K562 (cell line): ENCODE data around the gene NMBR. TPM values are rescaled to one million over a fixed set of nuclear protein-coding genes. Genes with fewer than 3 reads are reported as not detected.

Experiments used
- BCOR ChIP-seq: fragments of 450-650 bp; IDR thresholded peaks from 2 replicates; pipeline ENCODE4 v1.6.1; 2016
- C11orf30 ChIP-seq: fragments of 450-650 bp; IDR thresholded peaks from 2 replicates; pipeline ENCODE4 v1.6.1; 2016; ENCODE audit warnings: low read depth, mild to moderate bottlenecking
- CBFA2T2 ChIP-seq: fragments of 450-650 bp; conservative IDR thresholded peaks from 2 replicates; pipeline ENCODE4 v1.6.1; 2017; ENCODE audit warnings: mild to moderate bottlenecking
- COPS2 ChIP-seq: fragments of 450-650 bp; conservative IDR thresholded peaks from 2 replicates; pipeline ENCODE4 v1.6.1; 2016; ENCODE audit warnings: mild to moderate bottlenecking, moderate library complexity
- ETV6 ChIP-seq, 3 experiments: fragments of 150-350 bp in 1 of 3; sonication (generic) in 1 of 3; formaldehyde crosslinking in 1 of 3; IDR thresholded peaks; 2 replicates each; pipeline versions ENCODE4 v1.6.1 to v1.8.0; 2014 to 2022; ENCODE audit warnings: borderline replicate concordance in 2 of 3, low read depth in 2 of 3, antibody characterized with exemption in 1 of 3, low read length in 1 of 3, mild to moderate bottlenecking in 1 of 3, missing genetic modification reagents in 1 of 3
- FOXA1 ChIP-seq: fragments of 450-650 bp; IDR thresholded peaks from 2 replicates; pipeline ENCODE4 v1.6.1; 2016; ENCODE audit warnings: mild to moderate bottlenecking, borderline replicate concordance
- HCFC1 ChIP-seq: IDR thresholded peaks from 2 replicates; pipeline ENCODE4 v1.6.1; 2012; ENCODE audit warnings: low read depth, low read length, improper control_type of control experiment
- HES1 ChIP-seq: fragments of 450-650 bp; IDR thresholded peaks from 2 replicates; pipeline ENCODE4 v1.6.1; 2016; ENCODE audit warnings: low read depth, mild to moderate bottlenecking, moderate library complexity
- KLF1 ChIP-seq: fragments of 450-650 bp; IDR thresholded peaks from 2 replicates; pipeline ENCODE4 v1.6.1; 2016; ENCODE audit warnings: missing genetic modification characterization, missing compliant biosample characterization
- LARP7 ChIP-seq: fragments of 450-650 bp; IDR thresholded peaks from 2 replicates; pipeline ENCODE4 v1.6.1; 2016
- MECOM ChIP-seq: fragments of 250-450 bp; sonication (Bioruptor Pico); IDR thresholded peaks from 2 replicates; pipeline ENCODE4 v1.8.0; 2022; ENCODE audit warnings: inconsistent platforms
- NCOA4 ChIP-seq: fragments of 450-650 bp; IDR thresholded peaks from 2 replicates; pipeline ENCODE4 v1.6.1; 2018; ENCODE audit warnings: mild to moderate bottlenecking; ENCODE audit not compliant: partially characterized antibody
- NR1H2 ChIP-seq: sonication (generic); formaldehyde crosslinking; IDR thresholded peaks from 2 replicates; pipeline ENCODE4 v1.4.0; 2020; ENCODE audit warnings: mild to moderate bottlenecking, missing genetic modification reagents
- NR2F6 ChIP-seq: fragments of 450-650 bp; formaldehyde crosslinking; IDR thresholded peaks from 2 replicates; pipeline ENCODE4 v1.4.0; 2020; ENCODE audit warnings: mild to moderate bottlenecking
- NUFIP1 ChIP-seq: fragments of 450-650 bp; IDR thresholded peaks from 2 replicates; pipeline ENCODE4 v1.6.1; 2018; ENCODE audit not compliant: partially characterized antibody
- PRMT5 ChIP-seq: sonication (generic); formaldehyde crosslinking; IDR thresholded peaks from 2 replicates; pipeline ENCODE4 v1.5.0; 2020; ENCODE audit warnings: missing genetic modification reagents
- PTTG1 ChIP-seq: fragments of 450-650 bp; IDR thresholded peaks from 2 replicates; pipeline ENCODE4 v1.6.1; 2016; ENCODE audit warnings: low read depth, mild to moderate bottlenecking, missing genetic modification characterization, missing compliant biosample characterization
- SNAPC5 ChIP-seq: fragments of 250-450 bp; sonication (Bioruptor Pico); IDR thresholded peaks from 2 replicates; pipeline ENCODE4 v1.8.0; 2021; ENCODE audit warnings: moderate library complexity, mild to moderate bottlenecking, inconsistent platforms
- TEAD2 ChIP-seq: fragments of 450-650 bp; IDR thresholded peaks from 2 replicates; pipeline ENCODE4 v1.6.1; 2016; ENCODE audit warnings: missing genetic modification characterization, control low read depth, missing compliant biosample characterization
- ZEB2 ChIP-seq: fragments of 450-650 bp; IDR thresholded peaks from 2 replicates; pipeline ENCODE4 v1.6.1; 2016
- ZNF354B ChIP-seq: fragments of 250-450 bp; sonication (Bioruptor Pico); IDR thresholded peaks from 2 replicates; pipeline ENCODE4 v1.4.0; 2020
- ZNF764 ChIP-seq: fragments of 250-450 bp; sonication (Bioruptor Pico); IDR thresholded peaks from 2 replicates; pipeline ENCODE4 v1.4.0; 2020; ENCODE audit warnings: low read depth, mild to moderate bottlenecking, moderate library complexity
- polyA plus RNA-seq, 8 experiments: library from polyadenylated mRNA; depleted of rRNA in 4 of 8; stranded (reverse) in 5 of 8; unstranded in 3 of 8; fragments of >200 nt; fragmentation: Nextera tagmentation in 2 of 8; fragmentation: Illumina TruSeq in 1 of 8; extraction: Ambion mirVana in 2 of 8; extraction: Trizol in 1 of 8; gene quantifications; 2 replicates each; pipeline versions ENCODE4 v1.2.1 to v1.2.3, GENCODE V29; 2011 to 2014; ENCODE audit warnings: inconsistent platforms in 1 of 8, missing spikeins in 1 of 8
- total RNA-seq, 7 experiments: library from RNA; depleted of rRNA in 6 of 7; stranded (reverse); fragments of >200 nt in 6 of 7; fragmentation: Illumina TruSeq in 2 of 7; extraction: Trizol in 2 of 7; gene quantifications; 2 replicates each; pipeline versions ENCODE4 v1.2.1 to v1.2.3, GENCODE V29; 2011 to 2021; ENCODE audit warnings: low replicate concordance in 1 of 7
- TF ChIP-seq, protein P1 (sequence below): sonication (generic); formaldehyde crosslinking; IDR thresholded peaks from 2 replicates; pipeline ENCODE4 v1.8.0; 2023; ENCODE audit warnings: mild to moderate bottlenecking, missing genetic modification reagents
- TF ChIP-seq, protein P2 (sequence below): IDR thresholded peaks from 2 replicates; pipeline ENCODE4 v1.6.1; 2014; ENCODE audit warnings: antibody characterized with exemption

The NMBR gene
- total and polyA plus RNA-seq, 9 of the 15 experiments (the other 6 are each of a cell fraction or from before 2014, with no cell fraction given): not detected

DNA sequence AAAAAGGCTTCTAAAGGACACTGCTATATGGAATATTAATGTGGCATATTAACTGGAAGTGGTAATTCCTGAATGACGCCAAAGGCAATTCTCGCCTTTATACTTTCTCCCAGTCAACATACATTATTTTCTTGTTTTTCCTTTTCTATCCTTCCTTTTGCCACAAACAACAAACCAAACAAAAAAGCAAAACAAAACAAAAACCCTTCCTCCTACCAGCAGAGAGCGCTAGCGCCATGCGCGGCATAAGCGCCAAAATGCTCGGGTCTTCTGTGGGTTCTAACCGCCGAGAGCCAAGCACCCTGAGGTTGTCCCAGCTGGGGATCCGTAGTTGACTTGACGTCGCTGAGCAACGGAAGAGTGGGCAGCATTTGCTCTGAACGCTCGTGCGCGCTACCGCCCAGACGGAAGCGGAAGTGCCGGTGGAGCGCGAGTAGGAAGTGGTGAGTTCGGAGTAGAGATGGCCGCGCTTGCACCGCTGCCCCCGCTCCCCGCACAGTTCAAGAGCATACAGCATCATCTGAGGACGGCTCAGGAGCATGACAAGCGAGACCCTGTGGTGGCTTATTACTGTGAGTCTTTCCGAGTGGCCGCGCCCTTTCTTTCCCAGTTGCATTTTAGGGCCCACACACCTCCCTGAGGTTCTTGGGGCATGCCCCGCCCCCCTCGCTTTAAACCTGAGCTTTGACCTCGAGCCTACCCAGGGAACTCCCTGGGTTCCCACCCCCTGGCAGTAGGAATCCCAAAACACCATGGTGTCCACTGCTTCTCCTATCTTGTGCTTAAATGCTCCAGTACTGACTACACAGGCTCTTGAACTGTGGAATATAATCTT is at the start of gene NMBR, which contains the start of gene VTA1 (continued):
- TF ChIP-seq MECOM (CRISPR knock-in tag) (no peak), LARP7 (no peak), NCOA4 (no peak), BCOR (peak; percentile 73), HCFC1 (peak; percentile 80), C11orf30 (peak; percentile 93), SNAPC5 (no peak), ETV6 (IDR thresholded peaks at IDR 0.05; ENCODE audit: borderline replicate concordance in 1 of 2, low read depth in 2 of 2, low read length in 1 of 2) (peak; percentile 92 to 96; a peak in 3 of 4 replicates), ETV6 (CRISPR knock-in tag; IDR thresholded peaks at IDR 0.05; ENCODE audit: borderline replicate concordance) (no peak), CBFA2T2 (no peak), TEAD2 (no peak), NUFIP1 (no peak), NR2F6 (CRISPR knock-in tag) (no peak), PRMT5 (CRISPR knock-in tag) (no peak), KLF1 (peak; percentile 39; the same call in 1 of the 2 replicates), ZNF354B (CRISPR knock-in tag) (no peak), ZNF764 (0 out of 2 replicates have a peak, but pooled peaks have one; percentile 9), HES1 (no peak), NR1H2 (CRISPR knock-in tag) (no peak), PTTG1 (tag) (no peak), ZEB2 (0 out of 2 replicates have a peak, but pooled peaks have one; percentile 30), COPS2 (no peak), FOXA1 (no peak)
- TF ChIP-seq, protein P1, sequence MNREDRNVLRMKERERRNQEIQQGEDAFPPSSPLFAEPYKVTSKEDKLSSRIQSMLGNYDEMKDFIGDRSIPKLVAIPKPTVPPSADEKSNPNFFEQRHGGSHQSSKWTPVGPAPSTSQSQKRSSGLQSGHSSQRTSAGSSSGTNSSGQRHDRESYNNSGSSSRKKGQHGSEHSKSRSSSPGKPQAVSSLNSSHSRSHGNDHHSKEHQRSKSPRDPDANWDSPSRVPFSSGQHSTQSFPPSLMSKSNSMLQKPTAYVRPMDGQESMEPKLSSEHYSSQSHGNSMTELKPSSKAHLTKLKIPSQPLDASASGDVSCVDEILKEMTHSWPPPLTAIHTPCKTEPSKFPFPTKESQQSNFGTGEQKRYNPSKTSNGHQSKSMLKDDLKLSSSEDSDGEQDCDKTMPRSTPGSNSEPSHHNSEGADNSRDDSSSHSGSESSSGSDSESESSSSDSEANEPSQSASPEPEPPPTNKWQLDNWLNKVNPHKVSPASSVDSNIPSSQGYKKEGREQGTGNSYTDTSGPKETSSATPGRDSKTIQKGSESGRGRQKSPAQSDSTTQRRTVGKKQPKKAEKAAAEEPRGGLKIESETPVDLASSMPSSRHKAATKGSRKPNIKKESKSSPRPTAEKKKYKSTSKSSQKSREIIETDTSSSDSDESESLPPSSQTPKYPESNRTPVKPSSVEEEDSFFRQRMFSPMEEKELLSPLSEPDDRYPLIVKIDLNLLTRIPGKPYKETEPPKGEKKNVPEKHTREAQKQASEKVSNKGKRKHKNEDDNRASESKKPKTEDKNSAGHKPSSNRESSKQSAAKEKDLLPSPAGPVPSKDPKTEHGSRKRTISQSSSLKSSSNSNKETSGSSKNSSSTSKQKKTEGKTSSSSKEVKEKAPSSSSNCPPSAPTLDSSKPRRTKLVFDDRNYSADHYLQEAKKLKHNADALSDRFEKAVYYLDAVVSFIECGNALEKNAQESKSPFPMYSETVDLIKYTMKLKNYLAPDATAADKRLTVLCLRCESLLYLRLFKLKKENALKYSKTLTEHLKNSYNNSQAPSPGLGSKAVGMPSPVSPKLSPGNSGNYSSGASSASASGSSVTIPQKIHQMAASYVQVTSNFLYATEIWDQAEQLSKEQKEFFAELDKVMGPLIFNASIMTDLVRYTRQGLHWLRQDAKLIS: no peak; the same call in 1 of the 2 replicates
- TF ChIP-seq, protein P2, sequence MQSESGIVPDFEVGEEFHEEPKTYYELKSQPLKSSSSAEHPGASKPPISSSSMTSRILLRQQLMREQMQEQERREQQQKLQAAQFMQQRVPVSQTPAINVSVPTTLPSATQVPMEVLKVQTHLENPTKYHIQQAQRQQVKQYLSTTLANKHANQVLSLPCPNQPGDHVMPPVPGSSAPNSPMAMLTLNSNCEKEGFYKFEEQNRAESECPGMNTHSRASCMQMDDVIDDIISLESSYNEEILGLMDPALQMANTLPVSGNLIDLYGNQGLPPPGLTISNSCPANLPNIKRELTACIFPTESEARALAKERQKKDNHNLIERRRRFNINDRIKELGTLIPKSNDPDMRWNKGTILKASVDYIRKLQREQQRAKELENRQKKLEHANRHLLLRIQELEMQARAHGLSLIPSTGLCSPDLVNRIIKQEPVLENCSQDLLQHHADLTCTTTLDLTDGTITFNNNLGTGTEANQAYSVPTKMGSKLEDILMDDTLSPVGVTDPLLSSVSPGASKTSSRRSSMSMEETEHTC: no peak; the same call in none of the 2 replicates
